DND-41 (cell line): ENCODE measurements around the gene NIBAN1.

ENCODE experiments used
- ATAC-seq: fragments of 200-7000 bp; cut with Tn5 transposase; 3 replicates; pipeline ENCODE4 v1.9.1; 2021; ENCODE audit warnings: low read depth; ENCODE audit not compliant: insufficient read depth
- DNase-seq: peaks from one replicate; pipeline ENCODE4 v3.0.0-alpha.2; 2020
- H2AFZ ChIP-seq: 2 replicates; pipeline ENCODE4 v1.6.0; 2012; ENCODE audit warnings: low read depth, low read length
- H3K27ac ChIP-seq: 2 replicates; pipeline ENCODE4 v1.5.1; 2012; ENCODE audit warnings: low read length, inconsistent platforms
- H3K27me3 ChIP-seq: fragments of 200-600 bp; sonication (generic); 2 replicates; pipeline ENCODE4 v1.6.0; 2012; ENCODE audit warnings: low read length, mild to moderate bottlenecking, inconsistent platforms; ENCODE audit not compliant: insufficient read depth, poor library complexity
- H3K36me3 ChIP-seq: 2 replicates; pipeline ENCODE4 v1.5.1; 2012; ENCODE audit warnings: low read length, inconsistent platforms; ENCODE audit not compliant: insufficient read depth
- H3K4me1 ChIP-seq: 2 replicates; pipeline ENCODE4 v1.5.1; 2012; ENCODE audit warnings: mild to moderate bottlenecking, low read length; ENCODE audit not compliant: insufficient read depth
- H3K4me2 ChIP-seq: 2 replicates; pipeline ENCODE4 v1.6.0; 2012; ENCODE audit warnings: mild to moderate bottlenecking, moderate library complexity, low read length, inconsistent platforms; ENCODE audit not compliant: insufficient read depth
- H3K4me3 ChIP-seq, 2 experiments: fragments of 200-600 bp in 1 of 2; shearing (Covaris generic) in 1 of 2; 2 replicates each; pipeline ENCODE4 v1.5.1; 2012 to 2016; ENCODE audit warnings: inconsistent platforms in 2 of 2, low read length in 2 of 2, mild to moderate bottlenecking in 2 of 2, low read depth in 1 of 2, moderate library complexity in 1 of 2
- H3K79me2 ChIP-seq: 2 replicates; pipeline ENCODE4 v1.6.0; 2012; ENCODE audit warnings: low read length, inconsistent platforms; ENCODE audit not compliant: insufficient read depth
- H3K9ac ChIP-seq: 2 replicates; pipeline ENCODE4 v1.6.0; 2012; ENCODE audit warnings: low read depth, mild to moderate bottlenecking, inconsistent platforms, low read length, moderate library complexity
- H3K9me3 ChIP-seq: 2 replicates; pipeline ENCODE4 v1.5.1; 2012; ENCODE audit warnings: low read length, moderate library complexity, mild to moderate bottlenecking, inconsistent platforms; ENCODE audit not compliant: insufficient read depth, severe bottlenecking
- H4K20me1 ChIP-seq: 2 replicates; pipeline ENCODE4 v1.6.0; 2012; ENCODE audit warnings: low read length; ENCODE audit not compliant: insufficient read depth
- CTCF ChIP-seq: IDR thresholded peaks from 2 replicates; pipeline ENCODE4 v1.5.1; 2012; ENCODE audit warnings: borderline replicate concordance, low read length, moderate library complexity, mild to moderate bottlenecking; ENCODE audit not compliant: poor library complexity, severe bottlenecking; ENCODE audit errors: extremely low read depth
- EZH2 ChIP-seq: IDR thresholded peaks from 3 replicates; pipeline ENCODE4 v1.6.1; 2012; ENCODE audit warnings: borderline replicate concordance, low read depth, mild to moderate bottlenecking, moderate library complexity, low read length, inconsistent platforms; ENCODE audit not compliant: severe bottlenecking

NIBAN1 gene

DNA sequence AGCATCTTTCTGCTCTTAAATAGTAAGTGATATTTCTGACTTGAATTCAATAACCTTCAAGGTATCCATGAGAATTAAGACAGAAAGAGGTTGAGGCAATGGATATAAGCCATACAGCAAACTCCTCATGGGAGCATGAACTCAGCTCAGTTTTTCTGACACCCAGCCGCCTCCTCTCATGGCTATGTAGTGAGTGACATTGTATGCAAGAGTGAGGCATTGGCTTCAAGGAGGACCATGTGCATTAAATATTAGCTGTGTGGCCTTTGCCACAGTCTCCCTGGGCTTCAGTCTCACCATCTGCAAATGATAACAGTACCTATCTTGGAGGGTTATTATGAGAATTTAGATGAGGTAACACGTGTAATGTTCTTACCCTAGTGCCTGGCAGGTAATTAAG, 23.4 kb downstream of the NIBAN1 start:
- Histone ChIP-seq H3K4me3 (no peak overlapping the region), H3K4me2 (no peak overlapping the region), H3K27ac (no peak overlapping the region), H2AFZ (no peak overlapping the region), H3K9ac (no peak overlapping the region), H3K79me2 (no peaks in the 10 kb centered on the region), H3K4me1 (no peaks in the 10 kb centered on the region), H3K27me3 (no peaks in the 10 kb centered on the region), H3K36me3 (no peaks in the 10 kb centered on the region), H3K9me3 (no peaks in the 10 kb centered on the region), H4K20me1 (no peaks in the 10 kb centered on the region)
- DNase-seq (no peak), ATAC-seq (no peak)
- TF ChIP-seq EZH2 (no peak), CTCF (no peak)

GRCh38 chr1:184950227-184950626, 24.1 kb downstream of the NIBAN1 start:
- Histone ChIP-seq H3K4me3 (no peak overlapping the region), H3K9me3 (no peaks in the 10 kb centered on the region), H3K36me3 (no peaks in the 10 kb centered on the region), H3K4me2 (no peak overlapping the region), H3K9ac (no peak overlapping the region), H3K27ac (no peak overlapping the region), H3K4me1 (no peaks in the 10 kb centered on the region), H3K79me2 (no peaks in the 10 kb centered on the region), H4K20me1 (no peaks in the 10 kb centered on the region), H2AFZ (no peak overlapping the region), H3K27me3 (no peaks in the 10 kb centered on the region)
- no peak for TF ChIP-seq EZH2
- TF ChIP-seq CTCF: no peak
- no peak for ATAC-seq
- DNase-seq: no peak

DNA sequence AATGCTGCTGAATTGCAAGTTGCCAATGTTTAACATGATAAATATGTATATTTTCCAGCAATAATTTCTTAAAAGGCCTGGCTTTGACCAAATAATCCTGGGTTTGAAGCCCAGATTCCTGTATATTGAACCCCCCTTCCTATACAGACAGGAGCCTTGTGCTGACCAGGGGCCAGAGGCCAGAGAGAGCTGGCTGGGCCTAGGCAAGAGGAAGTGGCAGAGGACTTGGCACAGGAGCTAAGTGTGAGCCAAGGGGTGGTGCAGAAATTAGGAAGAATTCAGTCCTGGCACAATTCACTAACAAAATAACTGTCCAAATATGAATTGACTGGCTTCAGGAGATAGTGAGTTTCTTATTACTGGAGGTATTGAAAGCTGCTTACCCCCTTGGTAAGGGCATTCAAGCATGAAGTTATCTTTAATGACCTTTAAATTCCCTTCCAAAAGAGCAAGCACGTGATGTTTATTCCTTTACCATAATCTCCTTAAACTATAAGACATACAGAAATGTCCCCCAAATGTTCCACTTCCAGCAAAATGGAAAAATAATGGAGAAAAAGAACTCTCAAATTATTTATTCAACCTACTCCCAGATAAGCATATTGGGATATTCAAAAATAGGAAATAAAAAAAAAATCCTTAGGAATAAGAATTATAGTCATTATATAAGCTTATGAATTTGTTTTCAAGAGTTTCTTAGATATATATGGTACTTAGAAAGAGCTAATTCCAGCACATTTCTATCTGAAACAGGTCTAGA, 26.6 kb downstream of the NIBAN1 start:
- TF ChIP-seq EZH2 (no peak), CTCF (no peak)
- H3K27ac ChIP-seq: no peak overlapping the region
- H3K36me3 ChIP-seq: no peaks in the 10 kb centered on the region
- no peaks in the 10 kb centered on the region for H4K20me1 ChIP-seq
- no peaks in the 10 kb centered on the region for H3K79me2 ChIP-seq
- no peak overlapping the region for H3K4me3 ChIP-seq
- H3K9me3 ChIP-seq: no peaks in the 10 kb centered on the region
- H3K9ac ChIP-seq: no peak overlapping the region
- no peaks in the 10 kb centered on the region for H3K27me3 ChIP-seq
- H3K4me1 ChIP-seq: no peaks in the 10 kb centered on the region
- ATAC-seq: no peak
- no peak overlapping the region for H2AFZ ChIP-seq
- no peak for DNase-seq
- H3K4me2 ChIP-seq: no peak overlapping the region
